Cardiac muscle cell (in vitro differentiated cells and primary cell): ENCODE data around the gene IGF2R. TPM values are rescaled to one million over a fixed set of nuclear protein-coding genes. Genes with fewer than 3 reads are reported as not detected.

Source experiments
- DNase-seq, 2 donors: peaks; one replicate each; pipeline versions ENCODE4 v3.0.0 to v3.0.0-alpha.2; 2010 to 2017; ENCODE audit warnings: low read depth in 1 of 2, low spot score in 1 of 2
- H3K27ac ChIP-seq: fragments of 200-600 bp; sonication (generic); 2 replicates; pipeline ENCODE4 v1.5.1; 2016
- H3K27me3 ChIP-seq: fragments of 200-600 bp; sonication (generic); 2 replicates; pipeline ENCODE4 v1.6.0; 2016; ENCODE audit warnings: control low read depth
- H3K36me3 ChIP-seq: fragments of 200-600 bp; sonication (generic); 2 replicates; pipeline ENCODE4 v1.5.1; 2016; ENCODE audit warnings: control low read depth
- H3K4me1 ChIP-seq: fragments of 200-600 bp; sonication (generic); 2 replicates; pipeline ENCODE4 v1.8.1; 2017; ENCODE audit warnings: low read depth, mild to moderate bottlenecking, mixed run types
- H3K4me3 ChIP-seq: fragments of 200-600 bp; sonication (generic); 2 replicates; pipeline ENCODE4 v1.5.1; 2016; ENCODE audit warnings: mild to moderate bottlenecking
- H3K9me3 ChIP-seq: fragments of 200-600 bp; sonication (generic); 2 replicates; pipeline ENCODE4 v1.5.1; 2017; ENCODE audit warnings: low read depth, mild to moderate bottlenecking, control low read depth
- polyA plus RNA-seq: library from polyadenylated mRNA; unstranded; fragments of >200 nt; fragmentation: Nextera tagmentation; extraction: Ambion mirVana; gene quantifications from 2 replicates; pipeline ENCODE4 v1.2.1, GENCODE V29; 2016
- total RNA-seq: library from RNA; depleted of rRNA; stranded (reverse); fragments of >200 nt; gene quantifications from 2 replicates; pipeline ENCODE4 v1.2.3, GENCODE V29; 2016
- TF ChIP-seq, protein P1 (sequence below): IDR thresholded peaks from 2 replicates; pipeline ENCODE4 v1.5.1; 2012; ENCODE audit warnings: low read depth, mild to moderate bottlenecking, low read length

The IGF2R gene
- total and polyA plus RNA-seq, 2 experiments from 2014 or later: 25.8 to 45.4 TPM

DNA sequence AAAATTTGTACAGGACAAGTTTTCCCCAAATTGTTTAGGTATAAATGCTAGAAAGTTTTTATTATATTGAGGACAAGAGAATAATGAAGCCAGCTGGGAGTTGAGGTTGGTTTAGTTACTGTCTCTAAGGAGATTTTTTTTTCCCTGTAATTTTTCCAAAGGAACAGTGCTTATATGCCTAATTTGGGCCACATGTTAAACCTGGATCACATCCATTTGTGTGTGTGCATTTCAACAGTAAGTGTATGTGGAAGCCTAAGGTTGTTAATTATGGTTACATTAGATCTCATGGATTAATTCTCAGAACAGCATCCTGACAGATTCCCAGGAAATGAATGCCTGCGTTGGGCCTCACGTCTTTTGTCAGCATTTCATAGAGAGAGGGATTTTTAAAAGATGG lies 4.5 kb downstream of the IGF2R start:
- Histone ChIP-seq H3K9me3 (no peaks in the 10 kb centered on the region), H3K4me1 (peaks cover 50% of the 10 kb centered on the region), H3K36me3 (no peaks in the 10 kb centered on the region), H3K27ac (peak overlapping the region; percentile 63), H3K4me3 (no peak overlapping the region), H3K27me3 (no peaks in the 10 kb centered on the region)
- DNase-seq: no peak
- TF ChIP-seq, protein P1, sequence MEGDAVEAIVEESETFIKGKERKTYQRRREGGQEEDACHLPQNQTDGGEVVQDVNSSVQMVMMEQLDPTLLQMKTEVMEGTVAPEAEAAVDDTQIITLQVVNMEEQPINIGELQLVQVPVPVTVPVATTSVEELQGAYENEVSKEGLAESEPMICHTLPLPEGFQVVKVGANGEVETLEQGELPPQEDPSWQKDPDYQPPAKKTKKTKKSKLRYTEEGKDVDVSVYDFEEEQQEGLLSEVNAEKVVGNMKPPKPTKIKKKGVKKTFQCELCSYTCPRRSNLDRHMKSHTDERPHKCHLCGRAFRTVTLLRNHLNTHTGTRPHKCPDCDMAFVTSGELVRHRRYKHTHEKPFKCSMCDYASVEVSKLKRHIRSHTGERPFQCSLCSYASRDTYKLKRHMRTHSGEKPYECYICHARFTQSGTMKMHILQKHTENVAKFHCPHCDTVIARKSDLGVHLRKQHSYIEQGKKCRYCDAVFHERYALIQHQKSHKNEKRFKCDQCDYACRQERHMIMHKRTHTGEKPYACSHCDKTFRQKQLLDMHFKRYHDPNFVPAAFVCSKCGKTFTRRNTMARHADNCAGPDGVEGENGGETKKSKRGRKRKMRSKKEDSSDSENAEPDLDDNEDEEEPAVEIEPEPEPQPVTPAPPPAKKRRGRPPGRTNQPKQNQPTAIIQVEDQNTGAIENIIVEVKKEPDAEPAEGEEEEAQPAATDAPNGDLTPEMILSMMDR: no peak

DNA sequence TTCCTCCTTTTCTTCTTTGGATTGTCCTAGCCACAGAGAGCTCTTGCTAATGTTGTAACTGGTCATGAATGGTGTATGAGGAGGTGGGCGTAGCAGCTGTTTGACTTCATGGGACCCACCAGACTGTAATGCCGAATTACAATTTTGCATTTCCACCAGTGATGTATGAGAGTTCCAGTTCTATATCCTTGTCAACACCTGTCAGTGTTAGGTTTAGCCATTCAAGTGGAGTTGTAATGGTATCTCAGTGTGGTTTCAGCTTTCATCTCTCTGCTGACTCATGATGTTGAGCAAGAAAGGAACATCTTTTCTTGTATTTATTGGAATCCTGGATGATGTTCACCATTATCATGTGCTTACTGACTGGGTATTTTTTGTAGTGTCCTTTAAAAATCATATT lies 5.1 kb downstream of the IGF2R start:
- H3K27ac ChIP-seq: peak overlapping the region; percentile 63
- H3K4me1 ChIP-seq: peaks cover 55% of the 10 kb centered on the region
- H3K4me3 ChIP-seq: no peak overlapping the region
- no peaks in the 10 kb centered on the region for H3K36me3 ChIP-seq
- H3K9me3 ChIP-seq: no peaks in the 10 kb centered on the region
- DNase-seq: peak; percentile 23 to 59
- H3K27me3 ChIP-seq: no peaks in the 10 kb centered on the region
- TF ChIP-seq, protein P1: no peak

DNA sequence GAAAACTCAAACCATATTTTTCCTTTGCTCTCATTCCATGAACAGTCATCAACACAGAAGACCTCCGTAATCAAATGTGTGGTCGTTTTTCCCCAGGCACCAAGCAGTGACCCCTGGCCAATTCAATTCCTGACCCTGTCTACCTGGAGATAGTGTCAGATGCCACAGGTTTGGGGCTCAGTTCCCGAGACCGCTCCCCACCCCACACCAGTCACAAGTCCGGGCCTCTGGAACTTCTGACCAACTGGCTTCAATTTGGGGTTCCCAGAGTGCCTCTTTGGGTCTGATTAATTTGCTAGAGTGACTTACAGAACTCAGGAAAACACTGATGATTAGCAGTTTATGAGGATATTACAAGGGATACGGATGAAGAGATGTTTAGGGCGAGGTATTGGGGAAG lies 6.0 kb downstream of the IGF2R start:
- TF ChIP-seq, protein P1: no peak
- Histone ChIP-seq H3K27me3 (no peaks in the 10 kb centered on the region), H3K4me1 (peaks cover 60% of the 10 kb centered on the region), H3K4me3 (no peak overlapping the region), H3K27ac (no peak overlapping the region), H3K9me3 (no peaks in the 10 kb centered on the region), H3K36me3 (no peaks in the 10 kb centered on the region)
- DNase-seq: no peak

DNA sequence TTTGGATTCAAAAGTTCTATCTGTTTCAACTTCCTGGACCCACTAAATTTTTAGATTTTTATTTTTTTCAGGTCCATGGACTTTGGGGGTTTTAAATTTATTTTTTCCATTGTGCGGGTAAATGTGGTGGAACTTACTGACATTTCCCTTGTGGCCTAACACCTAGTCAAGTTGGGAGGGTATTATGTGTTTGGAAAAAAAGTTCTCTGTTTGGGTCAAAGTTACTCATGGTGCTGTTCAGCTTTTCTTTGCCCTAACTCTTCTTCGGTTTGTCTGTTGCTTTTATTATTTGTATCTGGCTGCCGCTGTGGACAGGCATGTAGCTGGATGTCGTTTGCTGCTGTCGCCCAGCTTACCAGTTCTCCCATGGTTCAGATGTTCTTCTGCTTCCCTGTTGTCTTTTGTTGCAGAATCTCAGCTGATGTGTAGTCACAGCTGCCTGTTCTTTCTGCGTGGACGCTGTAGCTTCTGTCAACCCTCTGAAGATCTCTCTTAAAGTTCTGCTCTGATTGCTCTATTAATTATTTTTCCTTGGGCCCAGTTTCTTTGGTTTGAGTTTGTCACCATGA lies 7.9 kb downstream of the IGF2R start:
- Histone ChIP-seq H3K4me3 (no peak overlapping the region), H3K27ac (no peak overlapping the region), H3K36me3 (no peaks in the 10 kb centered on the region), H3K27me3 (no peaks in the 10 kb centered on the region), H3K9me3 (no peaks in the 10 kb centered on the region), H3K4me1 (peaks cover 49% of the 10 kb centered on the region)
- no peak for DNase-seq
- TF ChIP-seq, protein P1: no peak

DNA sequence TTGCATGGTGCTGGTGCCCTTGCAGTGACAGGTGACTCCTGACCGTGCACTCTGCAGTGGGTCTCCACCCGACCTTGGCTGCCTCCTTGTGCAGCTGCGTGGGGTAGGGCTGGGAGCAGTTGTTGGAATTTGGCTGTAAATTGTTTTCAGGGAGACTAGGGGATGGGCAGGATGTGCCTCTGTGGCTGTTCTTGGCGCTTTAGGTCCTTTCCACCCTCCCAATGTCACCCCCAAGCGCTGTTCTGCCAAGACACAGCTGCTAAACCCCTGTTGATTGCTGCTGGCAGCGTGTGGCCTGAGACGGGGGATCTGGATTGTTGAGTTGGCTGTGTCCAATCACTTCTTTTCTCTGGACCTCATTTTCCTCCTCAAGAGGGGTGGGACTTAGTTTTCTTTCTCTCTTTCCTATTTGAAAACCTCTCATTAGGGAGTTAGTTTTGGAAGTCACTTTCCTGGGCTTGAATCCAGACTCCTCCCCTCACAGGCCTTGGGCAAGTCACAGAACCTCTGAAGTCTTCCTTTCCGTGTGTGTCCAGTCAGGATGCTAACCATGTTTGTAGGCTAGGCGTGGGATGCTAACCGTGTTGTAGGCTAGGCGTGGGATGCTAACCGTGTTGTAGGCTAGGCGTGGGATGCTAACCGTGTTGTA lies 8.5 kb downstream of the IGF2R start:
- TF ChIP-seq, protein P1: no peak
- H3K4me1 ChIP-seq: peaks cover 45% of the 10 kb centered on the region
- no peaks in the 10 kb centered on the region for H3K9me3 ChIP-seq
- no peak overlapping the region for H3K27ac ChIP-seq
- H3K36me3 ChIP-seq: no peaks in the 10 kb centered on the region
- DNase-seq: peak in 1 of 2 donors; percentile 84
- no peak overlapping the region for H3K4me3 ChIP-seq
- no peaks in the 10 kb centered on the region for H3K27me3 ChIP-seq
